CD4-positive, alpha-beta T cell treated with Interferon gamma for 1 hour (primary cell): Measurements from ENCODE around the gene HOXB4.

Source experiments
- DNase-seq: peaks from one replicate; pipeline ENCODE4 v3.0.0-alpha.2; 2020

HOXB4 gene

DNA sequence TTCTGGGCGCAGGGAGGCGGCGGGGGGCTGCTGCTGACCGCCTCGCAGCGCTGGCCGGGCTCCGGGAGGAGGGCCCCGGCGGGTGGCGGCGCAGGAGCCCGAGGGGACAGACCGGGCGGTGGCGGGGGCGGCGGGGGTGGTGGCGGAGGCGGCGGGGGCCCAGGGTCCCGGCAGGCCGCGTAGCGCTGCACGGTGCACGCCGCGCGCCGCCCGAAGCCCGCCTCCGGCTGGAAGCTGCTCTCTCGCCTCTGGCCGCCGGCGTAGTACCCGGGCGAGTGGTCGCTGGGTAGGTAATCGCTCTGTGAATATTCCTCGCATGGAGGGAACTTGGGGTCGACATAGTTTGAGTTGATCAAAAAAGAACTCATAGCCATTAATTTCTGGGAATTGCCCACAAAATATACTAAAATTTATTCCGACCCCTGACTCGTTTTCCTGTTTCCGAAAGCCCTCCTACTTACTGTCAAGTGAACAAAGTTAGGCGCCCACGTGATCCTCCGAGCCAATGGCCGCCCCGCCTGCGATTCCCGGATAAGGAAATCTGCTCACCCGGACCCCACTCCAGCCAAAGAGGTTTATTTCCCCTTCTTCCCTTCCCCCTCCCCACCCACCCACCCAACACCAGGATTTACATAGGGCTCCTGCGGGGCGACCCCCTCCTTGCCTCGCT lies at the start of gene HOXB4:
Gene HOXB4, minus strand, starts transcription at position 405 of the 670 bp plus-strand sequence. Its CDS starts 31 bp downstream, at position 374.
- peak; percentile 32 for DNase-seq

DNA sequence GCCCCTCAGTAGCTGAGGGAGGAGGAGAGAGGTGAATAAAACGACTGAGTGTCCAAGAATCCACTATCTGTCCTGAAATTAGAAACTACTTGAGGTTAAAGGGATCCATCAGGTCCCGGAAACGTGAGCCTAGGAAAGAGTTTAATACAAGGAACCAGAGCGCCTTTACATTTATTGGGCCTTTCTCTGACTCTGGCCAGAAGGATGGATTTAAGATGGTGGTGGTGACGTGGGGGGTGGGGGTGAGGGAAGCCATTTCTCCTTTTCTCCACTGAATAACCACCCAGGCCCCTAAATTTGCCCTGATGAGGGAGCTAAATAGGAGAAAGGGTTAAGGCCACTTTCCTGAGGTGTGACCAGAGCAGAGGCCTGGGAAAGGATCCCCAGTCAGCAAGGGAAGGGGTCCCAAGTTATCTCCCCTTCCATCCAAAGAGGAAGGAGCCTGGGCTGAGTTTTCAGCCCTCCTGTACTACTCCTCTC lies 49.0 kb upstream of the HOXB4 start:
- no peak for DNase-seq

DNA sequence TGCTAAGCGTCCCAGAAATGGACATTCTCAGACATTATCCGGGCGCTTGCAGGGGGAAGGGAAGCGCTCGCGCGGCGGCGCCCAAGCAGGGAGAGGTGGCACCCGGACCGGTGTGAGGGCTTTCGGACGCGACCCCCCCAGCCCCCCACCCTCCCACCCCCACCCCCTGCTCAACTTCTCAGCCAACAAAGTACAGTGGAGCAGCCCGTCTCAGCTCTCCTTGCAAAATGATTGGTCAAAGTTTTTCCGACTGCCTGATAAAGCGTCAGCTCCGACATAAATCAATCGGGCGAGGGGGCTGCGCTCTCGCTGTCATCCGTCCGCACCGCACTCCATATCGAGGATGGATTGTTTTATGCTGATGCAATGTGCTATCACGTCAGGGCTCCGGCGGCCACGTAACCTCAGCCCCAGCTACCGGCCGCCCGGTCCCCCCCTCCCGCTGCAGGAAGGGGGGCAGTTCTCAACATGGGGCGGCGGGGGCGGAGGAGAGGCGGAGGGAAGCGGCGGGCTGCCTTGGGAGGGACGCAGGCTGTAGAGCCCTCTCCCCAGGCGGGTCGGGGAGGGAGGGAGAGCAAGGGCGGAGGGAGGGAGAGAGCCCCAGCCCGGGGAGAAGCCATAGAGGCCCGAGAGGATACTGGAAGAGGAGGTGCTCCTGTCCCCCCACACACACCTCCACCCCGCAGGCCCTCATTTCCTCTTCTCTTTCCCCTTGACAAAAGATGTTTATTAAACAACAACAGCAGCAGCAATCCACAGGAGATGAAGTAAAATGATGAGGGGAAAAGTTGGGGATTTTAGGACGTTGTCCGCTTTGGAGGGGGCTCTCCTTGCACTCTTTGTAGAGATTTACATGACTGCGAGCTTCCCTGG lies 48.3 kb upstream of the HOXB4 start, which contains the start of gene HOXB9:
Gene HOXB9, minus strand, starts transcription at position 114 of the 873 bp plus-strand sequence. Its CDS starts 89 bp downstream, at position 25.
- peak; percentile 34 for DNase-seq

DNA sequence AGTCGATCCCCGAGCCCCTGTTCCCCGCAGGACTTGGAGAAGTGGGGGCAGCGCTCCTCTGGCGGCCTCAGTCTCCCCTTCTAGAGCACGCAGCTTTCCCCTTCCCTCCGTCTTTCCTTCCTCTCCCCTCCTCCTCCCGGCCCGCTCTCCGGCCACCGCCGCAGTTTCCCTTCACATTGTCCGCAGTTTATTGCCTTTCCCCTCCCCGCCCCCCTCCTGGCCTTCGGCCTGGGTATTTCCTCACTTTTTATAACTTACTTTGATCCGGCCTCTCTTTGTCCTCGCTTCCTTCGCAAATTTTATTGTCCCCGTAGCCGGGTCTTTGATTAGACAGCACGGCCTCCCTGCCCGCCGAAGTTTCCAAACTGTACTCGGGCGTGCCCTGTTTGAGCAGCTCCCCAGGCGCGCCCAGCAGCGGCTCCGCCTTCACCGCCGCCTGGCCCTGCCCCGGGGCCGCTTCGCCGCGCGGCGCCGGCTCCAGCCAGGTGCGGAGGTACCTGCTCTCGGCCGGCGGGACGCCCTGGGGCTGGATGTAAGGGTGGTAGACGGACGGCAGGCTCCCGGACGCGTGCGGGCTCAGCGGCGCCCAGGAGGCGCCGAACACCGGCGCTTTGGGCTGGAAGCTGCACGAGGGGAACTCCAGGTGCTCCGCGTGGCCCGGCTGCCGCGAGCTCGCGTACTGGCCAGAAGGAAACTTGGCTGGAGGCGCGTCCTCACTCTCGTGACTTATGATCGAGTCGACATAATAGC lies 47.5 kb upstream of the HOXB4 start:
- peak; percentile 10 for DNase-seq

DNA sequence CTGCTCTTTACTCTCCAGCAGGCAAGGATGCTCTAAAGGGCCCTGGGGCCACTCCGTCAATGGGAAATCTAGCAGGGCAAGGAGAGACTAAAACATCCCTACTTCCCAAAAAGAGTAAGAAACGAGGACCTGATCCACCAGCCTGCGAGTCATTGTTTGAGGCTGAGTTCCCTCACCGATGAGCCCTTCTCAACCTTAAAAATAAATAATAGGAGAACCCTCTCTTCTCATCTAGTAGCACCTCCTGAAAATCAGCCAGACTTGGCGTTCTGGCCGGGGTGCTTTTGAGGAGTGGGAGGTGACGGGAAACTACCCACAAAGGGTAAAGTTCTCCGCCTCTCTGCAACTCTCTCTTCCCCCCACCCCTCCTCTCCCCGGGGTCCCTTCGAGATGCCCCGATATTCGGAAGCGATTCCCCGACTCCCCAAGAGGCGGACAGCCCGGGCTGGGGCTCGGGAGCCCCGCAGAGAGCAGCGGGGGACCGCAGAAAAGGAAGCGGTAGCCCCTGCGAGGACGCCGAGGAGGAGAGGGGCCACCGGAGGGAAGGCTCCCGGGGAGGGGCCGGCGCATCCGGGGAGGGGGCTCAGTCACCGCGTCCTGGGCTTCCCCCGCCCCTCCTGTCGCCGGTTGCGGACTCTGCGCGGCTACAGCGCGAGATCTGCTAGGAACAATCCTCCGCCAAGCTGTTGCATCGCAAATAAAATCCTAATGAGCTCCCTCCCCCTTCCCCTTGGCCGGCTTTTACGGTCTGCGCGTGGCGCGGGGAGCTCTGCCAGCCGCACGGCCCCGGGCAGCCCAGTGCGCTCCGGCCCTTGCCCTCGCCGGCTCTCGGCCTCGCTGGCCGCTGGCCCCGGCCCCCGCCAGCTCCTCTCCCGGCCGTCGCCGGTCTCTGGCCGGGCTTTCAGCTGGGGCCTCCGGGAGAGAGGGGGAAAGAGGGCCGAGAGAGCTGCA lies 46.7 kb upstream of the HOXB4 start:
- DNase-seq: no peak

DNA sequence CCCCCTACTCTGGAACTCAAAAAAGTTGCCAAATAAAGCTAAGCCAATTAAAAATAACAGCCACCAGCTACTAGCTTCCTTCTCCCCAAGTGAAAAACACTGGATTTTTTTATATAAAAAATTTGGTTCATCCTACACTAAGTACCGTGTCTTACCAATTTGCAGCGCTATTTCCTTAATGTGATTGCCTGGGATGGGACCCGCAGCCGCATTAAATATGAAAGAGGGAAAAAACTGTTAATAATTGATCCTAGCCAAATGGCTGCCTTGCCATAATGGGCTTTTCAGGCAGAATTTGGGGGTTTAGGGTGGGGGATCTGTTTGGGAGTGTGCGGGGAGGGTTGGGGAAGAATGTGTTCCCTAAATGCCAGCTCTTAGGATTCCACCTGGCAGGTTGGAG lies 46.0 kb upstream of the HOXB4 start:
- no peak for DNase-seq

DNA sequence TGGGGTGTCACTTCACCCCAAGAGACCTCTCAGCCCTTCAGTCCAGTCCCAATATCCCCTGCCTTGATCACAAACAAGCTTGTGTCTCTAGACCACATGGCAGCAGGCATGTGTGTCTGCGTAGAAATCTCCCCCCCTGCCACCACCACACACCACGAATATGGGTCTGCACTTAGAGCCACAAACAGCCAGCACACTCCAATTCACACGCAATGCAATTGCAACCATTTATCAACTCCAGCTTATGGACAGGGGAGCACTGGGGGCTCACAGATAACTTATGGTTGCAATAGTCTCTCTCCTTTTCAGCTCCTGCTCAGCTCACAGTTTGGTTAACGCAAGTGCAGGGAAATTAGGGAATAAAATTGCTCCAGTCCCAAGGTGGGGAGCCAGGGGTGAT lies 45.4 kb upstream of the HOXB4 start:
- DNase-seq: no peak

DNA sequence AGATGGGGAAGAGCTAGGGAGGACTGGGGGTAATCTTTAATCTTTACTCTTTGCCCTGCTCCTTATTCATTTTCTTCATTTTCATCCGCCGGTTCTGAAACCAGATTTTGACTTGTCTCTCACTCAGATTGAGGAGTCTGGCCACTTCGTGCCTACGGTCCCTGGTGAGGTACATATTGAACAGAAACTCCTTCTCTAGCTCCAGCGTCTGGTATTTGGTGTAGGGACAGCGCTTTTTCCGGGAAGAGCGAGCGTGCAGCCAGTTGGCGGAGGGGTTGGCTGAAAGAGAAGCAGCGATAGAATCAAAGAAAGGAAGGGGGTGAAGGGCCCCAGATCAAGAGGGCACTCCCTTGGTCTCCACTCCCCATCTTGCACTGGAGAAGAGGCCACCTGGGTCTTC lies 44.7 kb upstream of the HOXB4 start:
- DNase-seq: no peak

DNA sequence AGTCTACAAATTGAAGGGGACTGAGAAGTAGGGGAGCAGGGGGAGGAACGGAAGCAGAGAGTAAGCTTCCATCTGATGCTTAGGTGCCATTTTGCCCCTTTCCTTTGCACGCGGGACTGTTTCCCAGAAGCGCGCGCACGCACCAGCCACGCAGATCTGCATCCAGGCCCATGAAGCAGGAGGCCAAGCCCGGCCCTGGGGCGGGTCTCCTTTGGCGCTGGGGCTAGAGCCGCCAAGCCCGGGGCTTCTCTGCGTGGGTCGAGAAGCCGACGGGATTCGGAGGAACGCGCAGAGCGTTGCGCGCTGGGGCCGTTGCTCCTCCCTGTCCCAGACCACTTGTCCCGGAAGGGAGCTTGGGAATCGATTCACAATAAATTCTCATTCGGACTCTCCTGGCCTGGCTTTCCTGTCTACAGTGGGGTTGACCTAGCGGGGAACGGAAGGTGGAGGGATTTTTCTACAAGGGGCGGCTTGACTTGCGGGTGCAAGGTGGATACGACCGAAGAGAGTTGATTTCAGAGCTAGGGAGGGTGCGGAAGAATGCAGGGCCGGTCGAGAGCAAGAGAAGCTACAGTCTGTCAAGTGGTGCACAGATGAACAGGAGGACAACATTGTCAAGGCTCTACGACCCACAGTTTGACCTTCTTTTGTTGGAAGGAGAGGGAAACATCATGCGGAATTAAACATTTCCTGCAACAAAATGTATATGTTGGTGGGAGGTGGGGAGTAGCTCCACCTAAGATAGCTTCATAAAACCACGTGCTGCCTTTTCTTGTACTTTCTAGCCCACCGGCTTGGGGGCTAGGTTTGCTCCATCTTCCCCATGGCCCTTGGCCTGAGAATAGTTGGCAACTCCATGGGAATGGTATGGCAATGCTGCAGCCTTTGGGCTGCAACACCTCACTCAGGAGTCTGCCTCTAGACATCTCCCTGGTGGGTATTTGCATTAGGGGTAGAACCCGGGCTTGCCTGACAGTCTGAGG lies 43.6 kb upstream of the HOXB4 start:
- DNase-seq: no peak

DNA sequence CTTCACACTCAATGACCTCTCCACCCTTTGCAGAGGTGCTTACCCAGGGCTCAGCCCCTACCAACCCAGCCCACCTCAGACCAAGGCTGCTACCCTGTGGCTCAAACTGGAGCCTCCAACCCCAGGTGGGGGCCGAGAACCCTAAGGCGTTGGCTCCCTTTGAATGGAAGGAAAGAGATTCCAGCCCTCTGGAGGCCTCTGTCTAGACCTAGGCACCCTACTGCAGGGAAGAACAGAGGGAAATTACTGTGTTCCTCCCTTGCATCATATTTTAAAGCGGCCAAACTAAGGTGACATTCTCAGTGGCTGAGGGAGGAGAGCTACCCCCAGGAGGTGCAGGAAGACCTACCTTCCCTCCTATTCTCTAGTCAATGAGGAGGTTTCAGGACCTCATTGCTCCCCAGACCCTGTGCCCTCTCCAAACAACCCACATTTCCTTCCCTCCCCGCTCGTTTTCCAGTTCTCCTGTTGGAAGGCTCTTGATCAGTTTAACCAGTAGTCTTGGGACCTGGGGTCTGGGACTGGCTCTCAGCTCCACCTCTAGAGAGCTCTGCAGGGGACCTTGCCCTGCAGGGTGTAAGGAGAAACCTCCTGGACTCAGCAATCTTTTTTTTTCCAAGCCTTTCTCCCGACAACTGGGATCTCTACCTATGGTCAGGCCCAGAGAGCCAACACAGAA lies 42.5 kb upstream of the HOXB4 start:
- DNase-seq: no peak

DNA sequence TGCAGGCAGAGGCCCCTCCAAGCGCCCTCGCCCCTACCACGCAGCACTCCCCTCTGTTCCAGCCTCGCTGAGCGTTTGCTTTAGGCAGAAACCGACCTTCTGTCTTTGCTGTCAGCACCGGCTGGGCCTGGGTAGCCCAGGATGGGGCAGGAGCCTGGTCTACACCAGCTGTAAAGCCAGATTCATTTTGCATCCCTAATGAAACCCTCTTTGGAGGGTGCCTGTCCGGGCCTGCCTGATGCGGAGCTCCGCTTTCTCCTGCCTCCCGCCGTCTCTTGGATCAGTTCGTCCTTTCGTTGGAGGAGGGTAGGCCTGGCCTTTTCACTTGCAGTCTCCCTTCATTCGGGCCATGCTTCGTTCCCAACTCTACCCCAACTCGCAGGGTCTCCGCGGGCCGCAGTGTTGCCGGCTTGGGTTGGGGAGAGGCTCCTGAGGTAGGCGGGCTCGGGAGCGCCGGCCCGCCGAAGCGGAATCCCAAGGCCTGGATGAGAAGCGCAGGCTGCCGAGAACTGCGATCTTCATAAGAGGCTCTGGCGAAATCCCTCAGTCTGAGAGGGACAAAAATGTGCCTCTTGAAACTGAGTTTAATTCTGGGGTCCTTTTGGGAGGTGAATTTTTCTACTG lies 41.8 kb upstream of the HOXB4 start:
- DNase-seq: no peak

DNA sequence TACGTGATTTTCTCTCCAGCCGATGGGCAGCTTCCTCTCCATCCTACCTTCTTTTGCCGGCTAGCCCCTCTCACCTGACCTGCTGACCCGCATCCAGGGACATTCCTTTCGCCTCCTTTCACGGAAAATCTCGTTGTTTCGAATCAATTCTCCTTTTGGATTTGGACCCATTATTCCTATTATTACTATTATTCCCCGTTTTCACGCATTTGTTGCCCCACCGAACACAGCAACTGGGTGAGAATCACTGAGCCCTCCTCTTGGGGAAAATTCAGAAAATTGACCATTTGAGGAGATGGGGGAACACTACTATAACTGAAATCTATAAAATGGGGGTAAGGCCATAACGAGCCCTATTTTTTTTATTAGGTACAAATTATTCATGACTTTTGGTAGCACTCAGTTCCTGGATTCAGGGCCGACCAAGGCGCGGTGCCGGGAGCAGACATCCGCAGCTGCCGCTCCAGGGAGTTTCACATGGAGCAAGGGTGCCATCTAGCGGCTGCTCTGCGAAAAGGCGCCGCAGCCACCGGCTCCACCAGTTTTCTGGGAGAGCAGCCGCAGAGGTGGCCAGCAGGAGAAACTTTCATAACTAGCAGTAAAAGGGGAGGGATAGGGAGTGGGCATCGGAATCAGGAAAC lies 40.2 kb upstream of the HOXB4 start:
- peak; percentile 74 for DNase-seq

DNA sequence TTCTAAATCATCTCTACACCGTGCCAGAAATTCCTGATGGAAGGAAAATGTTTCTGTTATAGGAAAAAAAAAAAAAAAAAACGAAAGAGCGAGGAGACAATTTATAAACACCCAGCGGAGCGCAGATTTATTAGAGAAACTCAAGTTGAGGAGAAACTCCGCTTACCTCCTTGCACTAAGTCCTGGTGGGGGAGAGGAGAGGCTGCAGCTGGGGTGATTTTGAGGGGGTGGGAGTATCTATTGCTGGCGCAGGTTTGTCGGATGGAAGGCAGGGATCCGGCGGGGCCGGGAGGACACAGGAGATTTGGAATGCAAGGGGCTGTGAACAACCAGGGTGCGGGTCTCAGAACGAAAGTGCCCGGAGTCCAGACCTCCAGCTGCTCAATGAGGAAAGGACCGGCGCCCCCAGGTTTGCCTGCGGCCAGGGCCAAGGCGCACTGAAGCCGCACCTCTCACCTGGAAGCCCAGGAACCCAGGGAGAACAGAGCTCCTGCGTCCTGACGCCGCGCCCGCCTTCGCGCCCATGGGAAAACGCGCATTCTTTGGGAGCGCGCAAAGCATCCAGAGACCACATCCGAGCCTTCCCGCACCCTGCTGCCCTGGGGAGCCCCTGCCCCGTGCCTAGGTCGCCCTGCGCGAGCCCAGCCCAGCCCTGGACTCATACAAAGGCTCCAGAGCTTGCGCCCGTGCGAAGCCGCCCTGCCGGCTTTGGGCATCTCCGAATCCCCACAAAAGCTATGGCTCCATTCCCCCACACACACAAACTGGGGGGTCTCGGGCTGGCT lies 39.5 kb upstream of the HOXB4 start:
- DNase-seq: no peak

DNA sequence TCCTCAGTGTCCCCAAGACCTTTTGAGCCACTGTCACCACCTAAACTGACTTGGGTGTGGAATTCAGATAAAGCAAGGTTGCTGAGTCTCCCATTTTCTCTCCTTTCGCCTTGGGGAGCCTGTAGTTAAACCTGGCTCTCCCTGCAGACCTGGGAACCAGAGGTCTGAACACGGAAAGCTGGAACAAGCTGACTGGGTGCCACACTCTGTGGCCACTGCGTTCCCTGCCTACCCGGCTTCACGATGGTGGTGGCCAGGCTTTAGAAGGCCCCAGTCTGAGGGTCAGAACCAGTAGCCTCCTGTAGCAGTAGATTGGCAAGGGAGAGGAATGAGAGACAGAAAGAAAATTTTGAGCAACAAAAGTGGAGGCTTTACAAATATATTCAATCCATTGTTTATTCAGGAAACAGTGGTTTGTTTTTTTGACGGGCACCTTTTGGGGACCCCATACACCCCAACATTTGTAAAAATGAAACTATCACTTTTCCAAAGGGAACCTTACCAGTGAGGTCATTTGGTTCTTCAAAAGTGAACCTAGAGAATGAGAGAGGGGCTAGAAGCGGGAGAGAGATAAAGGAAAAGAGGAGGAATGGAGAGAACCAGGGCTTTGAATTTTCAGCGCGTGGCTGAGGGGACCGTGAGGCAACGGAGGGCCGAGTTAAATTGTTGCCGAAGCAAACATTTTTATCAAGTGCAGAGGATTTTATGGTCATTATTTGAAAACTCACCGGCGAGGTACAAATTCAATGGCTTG lies 38.7 kb upstream of the HOXB4 start:
- no peak for DNase-seq

DNA sequence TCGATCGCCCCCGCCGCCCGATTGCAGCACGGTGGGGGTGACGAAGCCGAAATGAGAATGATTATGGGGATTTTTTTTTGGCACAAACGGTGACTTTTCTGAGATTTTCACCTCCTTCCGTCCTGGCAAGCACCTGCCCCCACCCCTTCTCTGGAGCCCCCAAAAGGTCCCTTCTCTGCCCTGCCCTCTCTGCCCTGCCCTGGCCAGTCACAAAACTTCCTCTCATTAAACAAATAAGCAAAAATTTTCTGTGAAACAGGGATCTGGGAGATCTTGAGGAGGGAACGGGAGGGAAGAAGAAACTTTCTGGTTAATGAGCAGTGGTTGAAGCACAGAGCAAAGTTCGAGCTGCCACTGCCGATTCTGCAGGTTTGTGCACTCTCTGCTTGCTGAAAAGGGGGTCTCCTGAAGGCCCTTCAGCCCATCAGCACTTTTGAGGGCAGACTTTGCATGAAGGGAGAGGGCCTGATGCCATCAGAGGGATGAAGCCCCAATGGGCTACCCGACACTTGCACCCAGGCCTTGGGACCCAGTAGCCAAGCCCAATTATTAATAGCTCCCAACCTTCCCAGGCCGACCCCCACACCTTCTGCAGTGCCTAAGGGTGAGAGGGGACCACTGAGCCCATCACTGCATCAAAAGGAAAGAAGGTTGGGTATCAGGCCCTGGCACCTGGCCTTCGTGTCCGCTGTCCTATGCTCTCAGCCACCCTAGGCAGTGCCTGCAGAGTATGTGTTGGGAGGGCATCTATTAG lies 38.0 kb upstream of the HOXB4 start:
- no peak for DNase-seq

DNA sequence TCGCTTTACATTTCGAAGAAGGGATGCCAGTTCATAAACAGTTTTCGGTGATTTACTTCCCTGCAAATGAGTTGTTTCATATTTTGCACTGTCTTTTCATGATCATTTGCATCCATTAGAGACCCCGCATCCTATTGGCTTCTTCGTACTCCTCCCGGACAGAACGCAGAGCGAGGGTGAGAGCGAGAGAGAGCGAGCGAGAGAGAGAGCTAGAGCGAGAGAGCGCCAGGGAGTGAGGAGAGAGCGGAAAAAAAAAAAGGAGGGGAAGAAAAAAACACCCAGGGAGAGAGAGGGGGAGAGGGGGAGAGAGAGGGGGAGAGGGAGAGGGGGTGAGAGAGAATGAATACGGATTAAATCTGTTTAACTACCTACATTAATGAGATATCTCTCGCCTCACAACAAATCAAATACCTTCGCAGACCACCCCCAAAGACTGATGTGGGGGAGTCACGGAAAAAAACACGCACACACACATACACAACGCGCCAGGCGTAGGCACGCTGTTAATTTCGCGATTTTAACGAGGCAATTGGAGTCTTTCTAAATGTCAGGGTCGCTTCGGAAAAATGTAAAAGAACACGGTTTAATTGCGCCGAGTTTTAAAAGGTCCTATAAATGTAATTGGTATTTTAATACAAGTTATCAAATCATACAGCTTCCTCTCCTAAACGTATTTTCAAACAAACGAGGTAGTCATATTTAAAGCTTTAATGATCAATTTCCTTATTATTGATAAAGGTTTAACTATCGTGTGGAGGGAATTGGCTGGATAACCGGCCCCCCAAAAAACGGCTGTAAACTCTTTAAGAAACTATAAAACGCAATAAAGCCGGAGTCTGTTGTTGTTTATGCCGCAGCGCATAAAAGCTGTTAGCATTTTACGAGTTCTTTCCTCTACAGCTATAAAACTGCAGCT lies 37.2 kb upstream of the HOXB4 start, which contains the start of gene HOXB8:
Gene HOXB8, minus strand, starts transcription at position 246 of the 916 bp plus-strand sequence. CDS start 588 bp downstream, outside the sequence.
- DNase-seq: no peak
